HAP-1 (cell line): ENCODE results near the gene CDRT15.
"Not testable (repeated sequence)": the region's sequence is repeated elsewhere in the genome, so short reads cannot be mapped to it uniquely, and the experiment has no call there.

ENCODE experiments used
- DNase-seq, 2 experiments: peaks; one replicate each; pipeline ENCODE4 v3.0.0-alpha.2; 2016 to 2020; ENCODE audit warnings: low spot score in 2 of 2
- H3K27me3 ChIP-seq: fragments of 250-450 bp; sonication (Bioruptor Pico); 2 replicates; pipeline ENCODE4 v1.5.1; 2020; ENCODE audit warnings: low read depth, mild to moderate bottlenecking, moderate library complexity
- H3K36me3 ChIP-seq: fragments of 250-450 bp; sonication (Bioruptor Pico); replicated peaks from 2 replicates; pipeline ENCODE4 v1.5.1; 2020; ENCODE audit warnings: mild to moderate bottlenecking
- H3K4me1 ChIP-seq: fragments of 250-450 bp; sonication (Bioruptor Pico); 2 replicates; pipeline ENCODE4 v1.5.1; 2020; ENCODE audit warnings: mild to moderate bottlenecking
- H3K4me3 ChIP-seq: fragments of 250-450 bp; sonication (Bioruptor Pico); 2 replicates; pipeline ENCODE4 v1.5.1; 2020; ENCODE audit warnings: mild to moderate bottlenecking, moderate library complexity
- H3K9me3 ChIP-seq: fragments of 250-450 bp; sonication (Bioruptor Pico); 2 replicates; pipeline ENCODE4 v1.5.1; 2020; ENCODE audit warnings: mild to moderate bottlenecking, moderate library complexity
- in situ Hi-C: fragments of 300-500 bp; cut with MboI; formaldehyde crosslinking; loops from 3 replicates; pipeline ENCODE4 v1.14.3; 2020; ENCODE audit warnings: low sequenced_read_pairs, inconsistent platforms, mixed read lengths

Gene CDRT15

DNA sequence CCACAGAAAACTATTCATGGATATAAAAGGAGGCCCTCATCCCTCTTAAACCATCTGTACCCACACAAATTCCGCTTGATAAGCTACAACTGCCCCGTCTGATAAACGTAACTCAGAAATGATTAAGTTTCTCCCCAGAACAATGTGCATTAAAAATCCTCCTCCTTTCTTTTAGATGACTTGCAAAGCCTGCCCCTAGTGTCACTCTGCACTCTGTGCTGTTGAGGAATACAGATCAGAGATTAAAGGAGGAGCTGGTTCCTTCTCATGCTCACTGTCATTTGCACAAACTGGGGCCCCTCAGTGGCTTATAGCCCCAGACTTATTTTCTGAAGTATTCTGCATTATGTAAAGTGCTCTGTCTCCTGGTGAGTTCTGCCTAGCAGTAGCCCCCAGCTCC lies 33.3 kb downstream of the CDRT15 start:
- no peaks in the 10 kb centered on the region for H3K4me1 ChIP-seq
- H3K36me3 ChIP-seq, result no peaks in the 10 kb centered on the region
- H3K9me3 ChIP-seq, result no peaks in the 10 kb centered on the region
- in situ Hi-C loops, result loop anchor here (25.0 kb wide), 1 partner anchor 109 kb away; the partner anchor contains the start of gene HS3ST3B1
- H3K27me3 ChIP-seq, result no peaks in the 10 kb centered on the region
- no peak for DNase-seq
- H3K4me3 ChIP-seq, result no peak overlapping the region

DNA sequence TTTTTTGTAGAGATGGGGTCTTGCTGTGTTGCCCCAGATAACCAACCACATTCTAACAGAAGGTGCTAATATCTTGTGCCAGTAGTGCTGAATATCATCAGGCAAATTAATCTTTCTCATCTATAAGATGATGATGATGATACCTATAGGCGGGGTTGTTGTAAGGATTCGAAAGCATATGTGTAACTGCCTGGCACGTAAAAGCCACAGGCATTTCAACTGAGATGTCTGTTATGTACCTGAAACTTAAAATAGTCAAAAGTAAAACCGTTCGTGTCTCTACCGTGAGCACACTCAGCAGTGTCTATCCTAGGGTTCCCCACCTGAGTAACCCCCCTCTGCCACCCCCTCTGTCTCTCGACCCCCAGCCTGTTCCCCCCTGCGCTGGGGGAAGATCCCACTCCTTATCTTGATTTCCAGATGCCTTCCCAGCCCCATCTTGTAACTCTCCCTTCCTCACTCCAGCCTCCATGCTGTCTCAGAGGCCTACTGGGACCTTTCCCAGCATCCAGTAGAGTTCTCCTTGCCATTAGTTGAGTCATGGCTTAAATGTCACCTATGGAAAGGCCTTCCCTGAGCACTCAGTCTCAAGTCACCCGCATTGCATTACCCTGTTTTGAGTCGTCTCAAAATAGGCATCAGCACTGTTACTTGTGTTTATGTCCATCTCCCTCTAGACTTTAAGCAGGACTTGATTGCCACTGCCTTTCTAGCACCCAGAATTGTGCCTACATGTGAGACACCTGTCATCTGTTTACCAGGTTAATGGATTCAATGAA lies 34.1 kb downstream of the CDRT15 start:
- DNase-seq, result no peak
- Histone ChIP-seq H3K4me3 (no peak overlapping the region), H3K36me3 (no peaks in the 10 kb centered on the region), H3K4me1 (no peaks in the 10 kb centered on the region), H3K9me3 (no peaks in the 10 kb centered on the region), H3K27me3 (no peaks in the 10 kb centered on the region)
- in situ Hi-C loops, result loop anchor here (25.0 kb wide), 1 partner anchor 110 kb away; the partner anchor contains the start of gene HS3ST3B1

DNA sequence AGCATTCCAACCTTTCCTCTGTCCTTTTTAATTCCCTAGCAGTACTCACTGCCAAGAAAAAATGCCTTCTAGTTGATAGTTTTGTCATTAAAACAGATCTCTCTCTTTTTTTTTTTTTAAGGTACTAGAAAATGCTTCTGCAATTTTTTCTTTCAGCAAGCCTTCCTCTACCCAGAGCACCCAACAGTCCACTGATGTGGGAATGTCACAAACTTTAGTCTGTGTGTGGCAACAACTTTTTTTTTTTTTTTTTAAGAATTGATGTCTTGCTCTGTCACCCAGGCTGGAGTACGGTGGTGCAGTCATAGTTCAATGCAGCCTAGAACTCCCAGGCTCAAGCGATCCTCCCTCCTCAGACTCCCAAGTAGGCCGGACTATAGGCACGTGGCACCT lies 34.7 kb downstream of the CDRT15 start:
- no peaks in the 10 kb centered on the region for H3K27me3 ChIP-seq
- DNase-seq, result no peak
- H3K4me3 ChIP-seq, result no peak overlapping the region
- no peaks in the 10 kb centered on the region for H3K36me3 ChIP-seq
- H3K4me1 ChIP-seq, result no peaks in the 10 kb centered on the region
- no peaks in the 10 kb centered on the region for H3K9me3 ChIP-seq
- in situ Hi-C loops, result loop anchor here (25.0 kb wide), 1 partner anchor 110 kb away; the partner anchor contains the start of gene HS3ST3B1

DNA sequence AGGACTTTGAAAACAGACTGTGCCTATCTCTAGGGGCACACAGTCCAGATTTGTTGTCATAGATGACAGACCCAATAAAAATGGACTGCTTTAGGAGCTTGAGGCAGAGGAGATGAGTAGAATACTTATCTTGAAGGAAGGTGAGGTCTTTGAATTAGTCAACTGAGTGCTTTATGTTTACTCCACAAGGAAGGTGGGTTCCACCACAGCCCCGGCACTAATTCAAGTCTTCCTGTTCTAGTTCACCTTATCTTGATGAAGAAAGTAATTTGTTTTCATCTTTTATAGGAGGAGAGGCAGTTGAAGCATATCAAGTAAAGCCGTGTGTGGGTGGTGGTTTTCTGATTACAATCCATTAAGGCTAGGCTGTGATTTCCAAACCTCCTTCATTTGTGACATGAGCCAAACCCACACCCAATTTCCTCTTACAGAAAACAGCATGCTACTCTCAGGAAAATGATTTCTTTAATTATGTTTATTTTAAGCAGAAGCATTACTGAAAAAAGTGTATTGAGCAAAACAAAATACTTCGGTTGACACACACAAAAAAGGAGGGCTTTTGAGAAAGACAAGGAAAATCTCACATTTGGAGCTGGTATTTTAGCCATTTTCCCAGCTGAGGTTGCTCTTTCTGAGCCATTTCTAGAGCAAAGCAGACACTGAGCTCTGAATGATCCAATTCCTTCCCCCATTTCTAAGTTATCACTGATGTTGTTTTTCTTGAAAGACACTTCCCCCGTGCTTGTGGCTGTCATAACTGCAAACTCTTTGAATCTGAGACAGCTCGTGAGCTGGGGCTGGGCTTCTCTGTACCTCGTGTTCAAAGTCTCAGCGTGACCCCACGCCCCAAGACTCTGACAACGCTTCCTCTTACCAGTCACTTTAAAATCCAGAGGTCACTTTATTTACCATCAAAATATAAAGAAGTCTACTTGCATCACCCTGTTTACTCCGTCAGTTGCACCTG lies 35.4 kb downstream of the CDRT15 start:
- H3K4me1 ChIP-seq, result no peaks in the 10 kb centered on the region
- no peaks in the 10 kb centered on the region for H3K36me3 ChIP-seq
- no peak overlapping the region for H3K4me3 ChIP-seq
- no peaks in the 10 kb centered on the region for H3K27me3 ChIP-seq
- no peak for DNase-seq
- H3K9me3 ChIP-seq, result no peaks in the 10 kb centered on the region
- in situ Hi-C loops, result loop anchor here (25.0 kb wide), 1 partner anchor 111 kb away; the partner anchor contains the start of gene HS3ST3B1

- no peak overlapping the region for H3K4me3 ChIP-seq
- no peaks in the 10 kb centered on the region for H3K27me3 ChIP-seq
- no peaks in the 10 kb centered on the region for H3K9me3 ChIP-seq
- no peaks in the 10 kb centered on the region for H3K36me3 ChIP-seq
- no peak for DNase-seq
- in situ Hi-C loops, result loop anchor here (25.0 kb wide), 1 partner anchor 112 kb away; the partner anchor contains the start of gene HS3ST3B1
- H3K4me1 ChIP-seq, result no peaks in the 10 kb centered on the region
Observed at GRCh38 chr17:14200354-14200753, 36.3 kb downstream of the CDRT15 start.

DNA sequence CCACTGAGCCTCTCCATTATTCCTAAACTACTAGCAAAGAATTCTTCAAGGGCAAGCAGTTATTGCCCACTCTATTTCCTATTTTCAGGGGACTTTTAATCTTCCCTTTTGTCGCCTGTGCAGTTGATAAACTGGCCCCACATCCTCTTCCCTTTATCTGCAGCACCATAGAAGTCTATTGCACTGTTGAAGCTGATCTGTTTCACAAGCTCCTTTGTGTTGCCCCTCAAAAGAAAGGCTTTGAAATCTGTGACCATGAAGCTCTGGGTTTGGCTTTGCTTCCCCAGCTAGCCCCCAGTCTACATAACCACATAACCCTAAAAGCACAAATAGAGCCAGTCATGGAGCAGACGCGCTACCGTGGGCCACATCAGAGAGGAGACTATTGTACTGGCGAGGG lies 37.1 kb downstream of the CDRT15 start:
- no peaks in the 10 kb centered on the region for H3K4me1 ChIP-seq
- no peak for DNase-seq
- no peaks in the 10 kb centered on the region for H3K9me3 ChIP-seq
- no peaks in the 10 kb centered on the region for H3K36me3 ChIP-seq
- H3K4me3 ChIP-seq, result no peak overlapping the region
- in situ Hi-C loops, result no loop called here
- no peaks in the 10 kb centered on the region for H3K27me3 ChIP-seq

- in situ Hi-C loops, result no loop called here
- H3K36me3 ChIP-seq, result no peaks in the 10 kb centered on the region
- DNase-seq, result no peak
- no peak overlapping the region for H3K4me3 ChIP-seq
- no peaks in the 10 kb centered on the region for H3K4me1 ChIP-seq
- no peaks in the 10 kb centered on the region for H3K9me3 ChIP-seq
- no peaks in the 10 kb centered on the region for H3K27me3 ChIP-seq
Observed at GRCh38 chr17:14198575-14198974, 38.1 kb downstream of the CDRT15 start.

DNA sequence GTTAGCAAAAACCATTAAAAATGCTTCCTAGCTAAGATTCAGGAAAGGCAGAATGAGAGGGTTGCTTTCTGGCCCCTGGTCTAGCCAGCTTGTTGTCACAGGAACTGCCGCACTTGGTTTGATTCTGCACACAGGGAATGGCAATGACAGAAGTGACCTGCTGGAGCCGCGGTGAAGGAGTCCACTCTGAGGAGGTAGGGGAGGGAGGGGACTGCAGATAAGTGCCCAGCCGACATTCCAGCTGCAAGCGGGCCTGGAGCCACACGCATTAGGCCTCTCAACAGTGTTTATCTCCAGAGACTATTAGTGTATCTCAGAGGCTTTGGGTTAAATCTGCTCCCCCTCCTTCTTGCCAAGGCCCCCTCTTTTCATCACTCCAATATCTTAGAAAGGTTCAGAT lies 38.6 kb downstream of the CDRT15 start:
- H3K9me3 ChIP-seq, result no peaks in the 10 kb centered on the region
- H3K4me1 ChIP-seq, result no peaks in the 10 kb centered on the region
- in situ Hi-C loops, result no loop called here
- DNase-seq, result no peak
- H3K4me3 ChIP-seq, result no peak overlapping the region
- H3K36me3 ChIP-seq, result no peaks in the 10 kb centered on the region
- H3K27me3 ChIP-seq, result no peaks in the 10 kb centered on the region

- DNase-seq, result no peak
- Histone ChIP-seq H3K4me3 (no peak overlapping the region), H3K9me3 (no peaks in the 10 kb centered on the region), H3K4me1 (no peaks in the 10 kb centered on the region), H3K27me3 (no peaks in the 10 kb centered on the region), H3K36me3 (no peaks in the 10 kb centered on the region)
- in situ Hi-C loops, result no loop called here
Observed at GRCh38 chr17:14197586-14197985, 39.1 kb downstream of the CDRT15 start.

DNA sequence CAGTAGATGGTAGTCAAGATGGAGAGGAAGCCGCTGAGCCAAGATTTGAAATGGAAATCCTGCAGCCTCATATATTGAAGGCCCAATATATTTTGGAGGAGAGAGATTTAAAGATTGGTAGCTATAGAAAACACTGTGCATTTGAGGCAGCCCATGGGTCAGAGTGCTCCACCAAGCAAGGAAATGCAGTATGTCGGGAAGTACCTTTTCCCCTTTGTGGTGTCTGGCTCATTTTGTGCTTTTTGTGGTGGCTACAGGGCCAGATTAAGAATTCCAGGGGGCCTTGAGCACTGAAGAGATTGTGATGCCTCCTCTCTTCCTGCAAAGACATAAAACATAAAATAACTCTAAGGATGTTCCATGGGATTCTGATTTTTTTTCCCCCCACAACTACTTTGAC lies 39.6 kb downstream of the CDRT15 start:
- Histone ChIP-seq H3K27me3 (no peaks in the 10 kb centered on the region), H3K4me3 (no peak overlapping the region), H3K9me3 (no peaks in the 10 kb centered on the region), H3K4me1 (no peaks in the 10 kb centered on the region), H3K36me3 (no peaks in the 10 kb centered on the region)
- no peak for DNase-seq
- in situ Hi-C loops, result no loop called here

DNA sequence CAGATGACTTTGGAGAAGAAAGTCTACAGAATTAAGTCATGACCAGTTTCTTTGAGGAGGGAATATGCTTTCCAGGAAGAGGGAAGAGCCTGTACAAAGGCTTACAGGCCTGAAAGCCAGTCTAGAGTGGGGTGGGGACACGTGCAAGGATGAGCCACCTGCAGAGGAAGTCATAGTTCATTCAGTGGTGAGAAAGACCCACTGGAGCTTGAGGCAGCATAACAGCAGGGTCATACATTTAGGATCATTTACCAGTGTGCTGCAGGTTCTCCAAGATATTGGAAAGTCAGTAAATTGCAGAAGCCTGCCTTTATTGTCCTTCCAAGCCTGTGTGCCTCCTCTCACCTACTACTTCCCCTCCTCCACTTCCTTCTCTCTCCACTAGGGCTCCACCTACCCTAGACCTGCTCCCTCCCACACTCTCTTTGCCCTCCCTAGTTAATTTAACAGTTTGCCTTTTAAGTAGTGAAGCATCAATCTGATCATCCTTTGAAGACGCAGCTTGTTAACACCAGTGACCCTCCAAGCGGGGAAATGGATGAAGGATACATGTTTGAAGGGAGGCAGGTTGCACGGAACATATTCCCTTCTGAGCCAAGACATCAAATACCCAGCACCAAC lies 40.2 kb downstream of the CDRT15 start:
- in situ Hi-C loops, result no loop called here
- H3K9me3 ChIP-seq, result no peaks in the 10 kb centered on the region
- no peak for DNase-seq

DNA sequence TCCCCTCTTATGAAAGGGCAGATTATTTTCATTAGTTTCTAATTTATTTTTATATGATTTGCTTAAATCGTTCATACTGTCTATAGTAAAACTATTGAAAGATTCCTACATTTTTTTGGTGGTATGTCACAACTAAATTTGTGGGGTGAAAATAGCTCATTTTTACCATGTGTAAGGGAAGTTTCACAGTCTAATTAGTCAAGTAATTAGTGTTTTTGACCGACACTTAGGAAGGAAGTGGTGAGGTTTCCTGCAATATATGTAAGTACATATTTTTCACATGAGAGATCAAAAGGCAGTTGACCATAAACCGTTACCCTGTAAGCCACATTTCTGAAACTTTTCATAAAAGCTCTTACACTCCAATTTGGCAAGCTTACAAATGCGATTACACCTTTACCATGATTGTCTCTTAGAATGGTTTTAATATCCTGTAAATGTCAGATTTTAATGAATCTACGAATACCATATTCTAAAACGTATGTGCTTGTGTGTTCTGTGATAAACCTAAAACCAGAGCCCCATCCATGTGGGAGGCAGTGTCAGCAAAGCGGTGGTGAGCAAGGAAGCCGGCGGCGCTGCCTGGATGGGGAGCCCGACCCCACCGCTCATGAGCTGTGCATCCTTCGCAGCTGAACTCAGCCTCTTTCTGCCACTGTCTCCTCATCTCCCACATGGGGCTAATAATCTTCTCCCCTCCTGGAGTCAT lies 43.9 kb downstream of the CDRT15 start:
- H3K36me3 ChIP-seq, H3K4me1 ChIP-seq, H3K27me3 ChIP-seq, H3K4me3 ChIP-seq, in situ Hi-C loops, DNase-seq, H3K9me3 ChIP-seq: not testable (repeated sequence)

More for the DNA sequence above, 40.2 kb downstream of the CDRT15 start:
- no peak overlapping the region for H3K4me3 ChIP-seq
- no peaks in the 10 kb centered on the region for H3K36me3 ChIP-seq
- H3K27me3 ChIP-seq, result no peaks in the 10 kb centered on the region
- no peaks in the 10 kb centered on the region for H3K4me1 ChIP-seq

- H3K4me1 ChIP-seq, H3K36me3 ChIP-seq, H3K9me3 ChIP-seq, in situ Hi-C loops, H3K27me3 ChIP-seq, DNase-seq, H3K4me3 ChIP-seq: not testable (repeated sequence)
Observed at GRCh38 chr17:14192039-14192438, 44.6 kb downstream of the CDRT15 start.
